ENCODE results near the gene S100PBP. TPM values are rescaled to one million over a fixed set of nuclear protein-coding genes. Genes with fewer than 3 reads are reported as not detected.

Gene S100PBP
- total and polyA plus RNA-seq, 9 of the 15 experiments (the other 6 are each of a cell fraction or from before 2014, with no cell fraction given): 22.9 to 60.2 (median 32.9) TPM

DNA sequence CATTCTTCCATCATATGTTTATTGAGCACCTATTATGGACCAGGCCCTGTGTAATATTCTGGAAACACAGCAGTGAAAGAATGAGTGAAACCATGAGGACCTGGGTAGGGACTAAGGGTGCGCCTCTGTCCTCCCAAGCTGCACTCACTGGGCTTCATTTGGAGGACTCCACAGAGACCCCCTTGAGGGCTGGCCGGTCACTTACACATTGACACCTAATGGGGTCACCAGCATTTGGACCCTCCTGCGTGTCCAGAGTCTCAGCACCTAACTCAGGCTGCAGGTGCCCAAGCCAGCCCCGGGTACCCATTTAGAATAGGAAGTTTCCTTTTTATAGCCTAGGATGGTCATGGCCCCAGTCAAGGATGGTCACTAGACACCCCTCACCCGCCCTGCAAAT, 56.0 kb downstream of the S100PBP start:
- DNase-seq (ENCODE audit: extremely low read depth in 1 of 4, low spot score in 3 of 4): no peak
- peaks cover 7 to 21% of the 10 kb centered on the region in 2 experiments; a peak in 4 of 5 replicates for H3K4me1 ChIP-seq (replicated peaks in 1 of 2; ENCODE audit: control insufficient read depth in 2 of 2, insufficient read depth in 2 of 2, low read length in 2 of 2)
- no peak overlapping the region for H2AFZ ChIP-seq (ENCODE audit: low read depth, low read length)
- CTCF ChIA-PET (ENCODE audit: low intra/inter-chr PET ratio): interaction anchor here (0.8 to 2.9 kb wide), 4 partner anchors 161 to 473 kb away, joined by 5 to 26 read pairs (median 6); no protein-coding TSS in a partner anchor
- in situ Hi-C loops (cut with MboI) (loop anchor here (5.0 kb wide), 1 partner anchor 351 kb away; no protein-coding TSS in a partner anchor), intact Hi-C loops (cut with micrococcal nuclease) (loop anchor here (2.0 to 5.0 kb wide), 3 partner anchors 101 to 471 kb away; no protein-coding TSS in a partner anchor)
- TF ChIP-seq ZNF121 (CRISPR knock-in tag; conservative IDR thresholded peaks at IDR 0.05) (no peak), CBX2 (IDR thresholded peaks at IDR 0.05; ENCODE audit: insufficient read depth, low read length, poor library complexity, severe bottlenecking) (no peak), NCOA6 (IDR thresholded peaks at IDR 0.05) (no peak), JUN (IDR thresholded peaks at IDR 0.05; ENCODE audit: borderline replicate concordance, low read depth, low read length) (no peak), JUN (CRISPR knock-in tag; IDR thresholded peaks at IDR 0.05; ENCODE audit: borderline replicate concordance) (no peak), TBL1XR1 (IDR thresholded peaks at IDR 0.05; ENCODE audit: low read length in 2 of 2) (no peak), ZNF217 (CRISPR knock-in tag; IDR thresholded peaks at IDR 0.05) (no peak), ZNF324 (CRISPR knock-in tag; IDR thresholded peaks at IDR 0.05) (no peak), BACH1 (tag; IDR thresholded peaks at IDR 0.05) (no peak), FOXA1 (IDR thresholded peaks at IDR 0.05; ENCODE audit: borderline replicate concordance) (no peak), SP1 (CRISPR knock-in tag; IDR thresholded peaks at IDR 0.05) (no peak), NEUROD1 (IDR thresholded peaks at IDR 0.05; ENCODE audit: borderline replicate concordance, low read depth, low read length, partially characterized antibody) (no peak)
- TF ChIP-seq, protein P1, sequence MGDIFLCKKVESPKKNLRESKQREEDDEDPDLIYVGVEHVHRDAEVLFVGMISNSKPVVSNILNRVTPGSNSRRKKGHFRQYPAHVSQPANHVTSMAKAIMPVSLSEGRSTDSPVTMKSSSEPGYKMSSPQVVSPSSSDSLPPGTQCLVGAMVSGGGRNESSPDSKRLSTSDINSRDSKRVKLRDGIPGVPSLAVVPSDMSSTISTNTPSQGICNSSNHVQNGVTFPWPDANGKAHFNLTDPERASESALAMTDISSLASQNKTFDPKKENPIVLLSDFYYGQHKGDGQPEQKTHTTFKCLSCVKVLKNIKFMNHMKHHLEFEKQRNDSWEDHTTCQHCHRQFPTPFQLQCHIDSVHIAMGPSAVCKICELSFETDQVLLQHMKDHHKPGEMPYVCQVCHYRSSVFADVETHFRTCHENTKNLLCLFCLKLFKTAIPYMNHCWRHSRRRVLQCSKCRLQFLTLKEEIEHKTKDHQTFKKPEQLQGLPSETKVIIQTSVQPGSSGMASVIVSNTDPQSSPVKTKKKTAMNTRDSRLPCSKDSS (IDR thresholded peaks at IDR 0.05; ENCODE audit: low read depth, partially characterized antibody): no peak
- no peaks in the 10 kb centered on the region for H3K9me1 ChIP-seq (ENCODE audit: control insufficient read depth, insufficient read depth, low read length)
- H3K4me3 ChIP-seq: no peak overlapping the region
- peaks cover 14 to 38% of the 10 kb centered on the region in 2 experiments; a peak in 4 of 5 replicates for H3K27me3 ChIP-seq (ENCODE audit: control insufficient read depth in 2 of 2, insufficient read depth in 2 of 2, low read length in 2 of 2)
- H3K9ac ChIP-seq (ENCODE audit: insufficient read depth in 1 of 2, low read depth in 2 of 2, low read length in 2 of 2): no peak overlapping the region
- H4K20me1 ChIP-seq (replicated peaks; ENCODE audit: control insufficient read depth, insufficient read depth, low read length): peaks cover 25% of the 10 kb centered on the region
- no peak for ATAC-seq
- no peak overlapping the region for H3K4me2 ChIP-seq (ENCODE audit: insufficient read depth, low read length)
- no TSS peak for BruUV-seq (replicated peaks)
- H3K79me2 ChIP-seq (ENCODE audit: control insufficient read depth, insufficient read depth, low read length): no peaks in the 10 kb centered on the region
- no peak for FAIRE-seq
- POLR2A ChIA-PET: interaction anchor here (0.9 kb wide), 1 partner anchor 99 kb away, joined by 3 read pairs; no protein-coding TSS in a partner anchor
- H3K9me3 ChIP-seq (replicated peaks; ENCODE audit: control insufficient read depth, insufficient read depth, low read depth, low read length): no peaks in the 10 kb centered on the region
- 7% methylated on average over 5 of the region's 5 CpGs for WGBS (ENCODE audit: insufficient coverage, low coverage, missing lambda C conversion rate)
- H3K27ac ChIP-seq (ENCODE audit: extremely low read depth, low read depth, low read length): no peak overlapping the region
- no peaks in the 10 kb centered on the region for H3K36me3 ChIP-seq (ENCODE audit: control insufficient read depth, insufficient read depth, low read length)

Measured in K562 (cell line).